Measurements from ENCODE around the gene ZNF865.

GRCh38 chr19:55640577-55641425 lies 35.4 kb downstream of the ZNF865 start, which contains the start of gene ZNF580:
- no peak for TF ChIP-seq CTCF (conservative IDR thresholded peaks at IDR 0.05; ENCODE audit: low read depth, low read length)
- TF ChIP-seq POLR2A (IDR thresholded peaks at IDR 0.05; ENCODE audit: low read depth, low read length): no peak; the same call in 1 of the 2 replicates
- TF ChIP-seq, protein P1, sequence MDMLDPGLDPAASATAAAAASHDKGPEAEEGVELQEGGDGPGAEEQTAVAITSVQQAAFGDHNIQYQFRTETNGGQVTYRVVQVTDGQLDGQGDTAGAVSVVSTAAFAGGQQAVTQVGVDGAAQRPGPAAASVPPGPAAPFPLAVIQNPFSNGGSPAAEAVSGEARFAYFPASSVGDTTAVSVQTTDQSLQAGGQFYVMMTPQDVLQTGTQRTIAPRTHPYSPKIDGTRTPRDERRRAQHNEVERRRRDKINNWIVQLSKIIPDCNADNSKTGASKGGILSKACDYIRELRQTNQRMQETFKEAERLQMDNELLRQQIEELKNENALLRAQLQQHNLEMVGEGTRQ (IDR thresholded peaks at IDR 0.05; ENCODE audit: low read depth, low read length): no peak
- no peak for TF ChIP-seq MAFK (IDR thresholded peaks at IDR 0.05; ENCODE audit: low read depth, low read length)

Data from IMR-90 (cell line).